Stromal cell of bone marrow (primary cell): Measurements from ENCODE around the gene AMMECR1.
A peak's percentile ranks its signal among the peaks of the same experiment; 100 is the strongest.
"Not testable (repeated sequence)": the region's sequence is repeated elsewhere in the genome, so short reads cannot be mapped to it uniquely, and the experiment has no call there.

Source experiments
- DNase-seq: peaks from one replicate; pipeline ENCODE4 v3.0.0-alpha.2; 2012; ENCODE audit warnings: low read depth

The AMMECR1 gene

GRCh38 chrX:110317820-110318663 is at the start of gene AMMECR1:
Gene AMMECR1, minus strand, starts transcription at chrX:110318085. Its CDS starts 14 bp downstream, at chrX:110318071.
- DNase-seq, result peak; percentile 65

- no peak for DNase-seq
Measured at GRCh38 chrX:110363244-110363643, 45.4 kb upstream of the AMMECR1 start.

- DNase-seq, result no peak
Measured at GRCh38 chrX:110359273-110359672, 41.4 kb upstream of the AMMECR1 start.

GRCh38 chrX:110358548-110358947 is 40.7 kb upstream of the AMMECR1 start, which contains the start of gene RTL9:
Gene RTL9, plus strand, starts transcription at chrX:110358848. Its CDS starts 91,770 bp downstream, at chrX:110450618.
- DNase-seq, result no peak

- no peak for DNase-seq
Measured at GRCh38 chrX:110346681-110347080, 28.8 kb upstream of the AMMECR1 start.

- peak; percentile 67 for DNase-seq
Measured at GRCh38 chrX:110341189-110342035, 23.5 kb upstream of the AMMECR1 start.

- DNase-seq, result no peak
Measured at GRCh38 chrX:110338935-110339334, 21.1 kb upstream of the AMMECR1 start.

- not testable (repeated sequence) for DNase-seq
Measured at GRCh38 chrX:110333458-110333857, 15.6 kb upstream of the AMMECR1 start.

GRCh38 chrX:110331444-110332030 is 13.7 kb upstream of the AMMECR1 start:
- no peak for DNase-seq

- not testable (repeated sequence) for DNase-seq
Measured at GRCh38 chrX:110328613-110329012, 10.7 kb upstream of the AMMECR1 start.

GRCh38 chrX:110327336-110327735 is 9.5 kb upstream of the AMMECR1 start:
- no peak for DNase-seq

GRCh38 chrX:110326712-110327111 is 8.8 kb upstream of the AMMECR1 start:
- DNase-seq, result no peak

- no peak for DNase-seq
Measured at GRCh38 chrX:110322603-110323002, 4.7 kb upstream of the AMMECR1 start.

GRCh38 chrX:110321670-110322069 is 3.8 kb upstream of the AMMECR1 start:
- DNase-seq, result no peak

- DNase-seq, result no peak
Measured at GRCh38 chrX:110321081-110321480, 3.2 kb upstream of the AMMECR1 start.

- DNase-seq, result no peak
Measured at GRCh38 chrX:110320381-110320987, 2.6 kb upstream of the AMMECR1 start.

- DNase-seq, result no peak
Measured at GRCh38 chrX:110318664-110318968, 731 bp upstream of the AMMECR1 start.

- no peak for DNase-seq
Measured at GRCh38 chrX:110317061-110317819, 645 bp downstream of the AMMECR1 start.

GRCh38 chrX:110316351-110317060 is 1.4 kb downstream of the AMMECR1 start:
- DNase-seq, result no peak

- DNase-seq, result no peak
Measured at GRCh38 chrX:110315551-110315950, 2.3 kb downstream of the AMMECR1 start.
